HG03025 (cell line): ENCODE results near the gene CNNM4.

Experiments used
- ATAC-seq: cut with Tn5 transposase; IDR thresholded peaks from one replicate; pipeline ENCODE4 v1.9.1; 2021; ENCODE audit warnings: mild to moderate bottlenecking, moderate library complexity; ENCODE audit not compliant: unreplicated experiment, low FRiP score

The CNNM4 gene

DNA sequence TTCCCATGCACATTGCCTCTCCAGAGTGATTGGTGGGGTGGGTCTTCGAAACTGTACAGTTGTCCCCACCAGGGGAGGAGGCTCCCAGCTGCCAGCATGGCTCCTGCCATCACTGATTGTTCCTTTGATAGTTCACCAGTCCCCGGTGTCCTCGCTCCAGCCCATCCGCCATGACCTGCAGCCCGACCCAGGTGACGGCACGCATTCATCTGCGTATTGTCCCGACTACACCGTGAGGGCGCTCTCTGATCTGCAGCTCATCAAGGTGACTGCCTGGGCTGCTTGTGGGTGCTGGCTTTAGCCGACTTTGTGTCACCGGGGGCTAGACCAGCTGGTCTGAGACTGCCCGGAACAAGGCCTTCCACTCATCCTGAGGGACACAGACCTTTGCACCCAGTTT, 67.7 kb downstream of the CNNM4 start:
- ATAC-seq = no peak

DNA sequence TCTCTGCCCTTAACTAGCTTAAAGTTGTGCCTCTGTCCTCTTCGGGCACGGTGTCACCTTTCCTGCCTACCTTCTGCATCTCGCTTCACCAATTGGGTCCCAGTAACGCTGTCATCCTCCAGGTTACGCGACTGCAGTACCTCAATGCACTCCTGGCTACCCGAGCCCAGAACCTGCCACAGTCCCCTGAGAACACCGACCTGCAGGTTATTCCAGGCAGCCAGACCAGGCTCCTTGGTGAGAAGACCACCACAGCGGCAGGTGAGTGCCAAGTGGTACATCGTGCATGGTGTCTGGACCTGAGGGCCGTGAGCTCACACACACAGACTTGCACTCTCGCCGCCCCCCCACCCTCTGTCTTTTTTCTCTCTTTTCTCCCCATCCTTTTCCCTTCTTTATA, 68.2 kb downstream of the CNNM4 start:
- no peak for ATAC-seq

DNA sequence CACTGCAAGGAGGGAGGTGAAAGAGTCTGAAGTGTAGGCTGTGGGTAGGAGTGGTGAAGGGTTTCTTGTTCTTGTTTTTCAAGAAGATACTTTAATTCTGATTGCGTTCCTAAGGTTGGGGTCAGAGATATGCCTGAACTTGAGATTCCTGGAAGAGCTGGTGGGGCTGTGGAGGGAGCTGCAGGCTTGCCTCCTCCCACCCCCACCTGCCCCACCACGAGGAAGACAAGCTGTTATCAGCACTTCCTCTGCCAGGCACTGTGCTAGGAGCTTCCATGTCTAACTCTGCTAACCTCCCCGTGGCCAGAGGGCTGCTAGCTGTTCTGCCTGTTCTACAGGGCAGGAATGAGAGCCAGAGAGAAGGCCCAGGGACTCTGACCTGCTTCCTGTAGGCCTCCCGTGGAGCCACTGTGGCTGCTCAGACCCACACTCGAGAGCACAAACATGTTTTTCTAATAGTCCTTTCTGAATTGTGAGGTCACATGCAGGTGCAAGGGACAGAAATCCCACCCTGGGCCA, 69.4 kb downstream of the CNNM4 start:
- ATAC-seq = no peak

DNA sequence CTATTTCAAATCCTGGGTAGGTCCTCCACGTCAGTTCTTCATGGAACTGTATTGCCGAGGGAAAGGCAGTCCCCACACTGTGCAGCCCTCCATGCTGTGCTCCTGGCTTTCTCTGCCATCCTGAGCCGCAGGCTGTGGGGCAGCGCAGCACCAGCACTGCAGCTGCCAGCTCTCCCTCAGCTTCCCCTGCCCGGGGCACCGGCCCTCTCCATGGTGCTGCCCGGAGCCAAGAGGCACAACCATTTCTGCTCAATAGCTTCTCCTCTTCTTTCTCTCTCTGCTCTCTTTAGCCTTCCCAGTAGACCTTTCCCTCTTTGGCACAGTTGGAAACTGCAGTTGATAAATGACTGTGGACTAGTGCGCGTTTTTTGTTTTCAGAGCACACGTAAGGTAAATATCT, 71.0 kb downstream of the CNNM4 start:
- no peak for ATAC-seq

DNA sequence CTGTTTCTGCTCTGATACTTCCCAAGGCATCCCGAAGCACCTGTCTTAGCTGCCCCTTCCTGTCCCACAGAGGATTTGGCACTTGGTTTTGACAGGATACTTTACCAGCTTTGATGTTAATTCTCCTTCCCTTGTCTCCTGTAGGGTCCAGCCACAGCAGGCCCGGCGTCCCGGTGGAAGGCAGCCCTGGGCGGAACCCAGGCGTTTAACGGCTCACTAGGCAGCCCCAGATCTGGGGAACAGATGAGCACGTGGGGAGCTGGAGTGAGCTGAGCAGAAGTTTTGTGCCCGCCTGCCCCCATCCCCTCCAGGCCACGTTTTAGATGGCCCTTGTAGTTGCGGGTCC, 71.7 kb downstream of the CNNM4 start:
- ATAC-seq = no peak

DNA sequence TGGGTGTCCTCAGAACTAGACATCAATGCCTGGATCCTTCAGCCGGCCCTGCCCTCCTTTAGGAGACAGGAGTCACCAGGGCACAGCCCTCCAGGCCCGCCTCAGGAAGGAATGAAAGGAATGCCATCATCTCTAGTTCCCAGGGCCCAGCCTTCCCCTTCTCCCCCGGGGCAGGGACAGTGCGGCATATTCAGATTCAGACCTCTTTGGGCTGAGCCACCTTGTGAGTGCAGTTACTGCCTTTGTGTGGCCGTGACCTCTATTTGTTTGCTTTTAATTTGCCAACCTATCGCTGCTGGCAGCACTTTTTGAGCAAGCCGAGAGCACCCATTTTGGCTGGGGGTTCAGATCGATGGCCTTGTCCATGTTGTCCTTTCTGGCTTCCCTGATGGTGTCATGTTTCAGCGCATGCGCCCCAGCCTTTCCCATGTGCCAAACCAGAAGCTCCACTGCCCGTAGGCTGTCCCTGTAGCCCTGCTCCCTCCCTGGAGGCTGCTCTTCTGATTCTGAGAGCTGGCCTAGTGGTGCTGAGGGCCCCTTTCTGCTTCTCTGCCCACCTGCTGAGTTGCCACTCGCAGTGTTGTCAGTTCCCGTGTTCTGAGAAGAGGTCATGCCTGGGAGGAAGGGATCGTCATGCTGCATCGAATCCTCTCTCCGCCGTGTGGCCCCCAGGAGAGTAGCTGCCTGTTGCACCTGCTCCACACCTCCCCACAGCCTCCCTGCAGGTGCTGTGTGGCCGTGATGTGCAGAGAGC, 72.2 kb downstream of the CNNM4 start:
- no peak for ATAC-seq

DNA sequence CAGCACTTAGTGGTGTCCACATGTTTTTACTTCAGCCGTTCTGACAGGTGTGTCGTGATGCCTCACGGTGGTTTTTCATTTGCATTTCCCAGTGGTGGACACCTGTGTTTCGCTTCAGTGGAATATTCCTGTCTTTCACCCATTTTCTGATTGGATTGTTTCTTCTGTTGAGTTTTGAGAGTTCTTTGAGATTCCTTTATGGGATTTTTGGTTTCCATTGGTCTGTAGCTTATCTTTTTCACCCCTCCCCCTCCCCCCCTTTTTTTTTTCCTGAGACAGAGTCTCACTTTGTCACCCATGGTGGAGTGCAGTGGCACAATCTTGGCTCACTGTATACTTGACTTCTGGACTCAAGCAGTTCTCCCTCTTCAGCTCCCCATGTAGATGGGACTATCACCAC, 75.1 kb downstream of the CNNM4 start:
- ATAC-seq = no peak

DNA sequence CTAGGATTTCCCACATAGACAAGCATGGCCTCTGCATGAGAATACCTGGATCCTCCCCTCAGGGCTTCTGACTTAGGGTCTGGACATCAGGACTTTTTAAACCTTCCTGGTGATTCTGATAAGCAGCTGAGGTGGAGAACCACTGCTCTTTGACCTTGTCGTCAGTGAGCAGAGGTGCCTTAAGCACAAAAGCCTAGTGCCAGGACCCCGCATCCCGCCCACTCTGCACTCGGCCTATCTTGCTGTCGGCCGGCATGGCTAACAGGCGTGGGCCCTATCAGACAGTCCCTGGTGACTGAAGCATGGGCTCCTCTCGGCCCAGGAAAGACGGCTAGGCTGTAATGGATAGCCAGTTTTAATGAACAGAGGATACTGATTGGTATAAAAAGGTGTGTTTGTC, 76.9 kb downstream of the CNNM4 start:
- no peak for ATAC-seq

DNA sequence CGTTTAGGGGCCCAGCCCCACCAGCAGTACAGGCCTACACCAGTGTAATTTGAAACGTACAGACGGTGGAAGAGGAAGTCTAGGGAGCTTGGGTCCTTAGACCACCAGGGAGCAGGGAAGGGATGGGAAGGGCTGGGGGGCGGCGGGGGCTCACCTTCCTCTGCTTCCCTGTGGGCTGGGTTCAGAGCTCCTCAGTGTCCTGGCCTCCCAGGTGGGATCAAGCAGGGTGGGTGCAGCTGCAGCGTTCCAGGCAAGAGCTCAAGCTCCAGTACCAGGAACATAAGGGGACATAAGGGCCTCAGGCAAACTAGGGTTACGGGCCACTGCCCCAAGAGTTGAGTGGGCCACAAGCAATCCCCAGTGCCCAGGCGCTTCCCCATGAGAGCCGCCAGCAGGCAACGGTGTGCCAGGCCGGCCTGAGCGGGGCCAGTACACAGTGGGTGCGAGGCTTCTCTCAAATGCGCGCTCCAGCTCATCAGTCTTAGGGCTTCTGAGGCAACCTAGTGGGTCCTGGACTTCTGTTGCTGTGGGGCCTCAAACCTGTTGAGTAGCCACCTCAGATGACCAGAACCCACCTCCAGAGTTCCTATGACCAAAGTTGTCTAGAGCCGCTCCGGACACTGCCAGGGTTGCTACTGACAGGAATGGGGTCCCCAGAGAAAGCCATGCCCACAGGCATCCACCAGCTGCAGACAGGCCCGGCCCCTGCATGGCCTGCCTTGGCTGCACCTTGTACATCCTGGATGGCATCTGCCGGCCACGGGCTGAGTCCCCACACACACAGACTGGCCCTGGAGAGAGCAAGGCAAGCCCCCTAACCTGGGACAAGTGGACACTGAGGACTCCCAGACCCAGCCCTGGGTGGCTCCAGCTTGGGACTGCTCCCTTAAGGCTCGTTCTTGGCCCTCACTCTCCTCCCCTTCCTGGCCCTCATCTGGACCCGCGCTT, 77.9 kb downstream of the CNNM4 start:
- peak; percentile 7 for ATAC-seq

DNA sequence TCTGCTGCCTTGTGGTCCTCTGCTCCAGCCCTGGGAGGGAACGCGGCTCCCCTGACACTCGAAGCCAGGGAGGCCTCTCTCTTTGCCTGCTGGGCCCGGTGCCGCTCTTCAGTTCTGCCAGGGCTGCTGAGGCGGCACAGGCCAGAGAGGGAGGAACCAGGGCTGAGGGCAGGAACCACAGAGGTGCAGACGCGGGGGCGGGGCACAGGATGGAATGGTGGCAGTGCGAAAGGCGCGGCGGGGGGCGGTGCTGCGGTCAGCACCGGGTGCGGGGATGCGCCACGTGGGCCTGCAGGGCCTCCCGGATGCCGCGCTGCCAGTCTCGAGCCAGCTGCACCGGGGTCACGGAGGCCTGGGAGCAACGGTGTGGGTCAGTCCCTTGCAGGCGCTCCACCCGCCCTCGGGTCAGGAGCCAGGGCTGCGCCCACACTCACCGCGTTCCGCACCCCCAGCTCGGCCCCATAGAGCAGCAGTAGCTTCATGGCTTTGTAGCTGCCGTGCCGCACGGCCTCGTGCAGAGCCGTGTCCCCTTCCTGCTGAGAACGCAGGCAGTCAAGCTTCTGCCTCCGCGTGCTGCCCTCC, 78.7 kb downstream of the CNNM4 start:
- ATAC-seq = peak; percentile 52

DNA sequence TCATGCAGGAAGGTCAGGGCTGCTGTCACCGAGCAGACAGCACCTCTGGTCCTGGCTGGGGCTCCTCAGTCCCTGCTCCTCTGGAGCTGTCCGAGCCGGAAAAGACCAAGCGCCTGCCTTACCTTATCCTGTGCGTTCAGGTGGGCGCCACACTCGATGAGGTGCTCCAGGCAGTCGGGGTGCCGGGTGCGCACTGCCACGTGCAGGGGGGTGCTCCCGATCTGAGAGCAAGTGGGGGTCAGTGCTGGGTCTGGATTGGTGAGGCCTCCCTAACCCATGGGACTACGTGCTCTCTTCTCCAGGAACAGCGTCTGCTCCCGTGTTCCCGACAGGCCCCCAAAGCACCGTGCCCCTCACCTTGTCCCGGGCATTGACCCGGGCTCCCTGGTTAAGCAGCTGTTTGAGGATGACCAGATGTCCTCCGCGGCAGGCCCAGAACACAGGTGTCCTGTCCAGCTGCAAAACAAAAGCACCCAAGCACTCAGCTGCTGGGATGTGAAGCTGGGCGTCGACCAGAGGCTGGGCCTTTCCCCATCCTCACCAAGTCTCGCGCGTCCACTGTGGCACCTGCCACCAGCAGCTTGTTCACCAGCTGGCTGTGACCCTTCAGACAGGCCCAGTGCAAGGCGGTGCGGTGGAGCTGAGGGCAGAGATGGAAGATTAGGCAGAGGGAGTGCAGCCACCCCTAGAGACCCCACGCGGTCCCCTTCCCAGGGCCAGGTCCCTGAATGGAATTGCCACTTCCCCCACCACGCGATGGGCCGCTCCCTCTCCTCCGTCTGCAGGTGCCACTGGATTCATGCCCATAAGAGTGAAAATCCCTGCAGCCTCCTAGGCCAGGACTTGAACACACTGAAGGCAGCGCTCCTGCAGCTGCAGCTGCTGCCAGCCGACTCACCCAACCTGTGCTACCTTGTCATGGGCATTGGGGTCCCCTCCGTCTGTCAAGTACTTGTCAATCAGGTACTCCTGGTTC, 79.5 kb downstream of the CNNM4 start:
- peak; percentile 4 for ATAC-seq

DNA sequence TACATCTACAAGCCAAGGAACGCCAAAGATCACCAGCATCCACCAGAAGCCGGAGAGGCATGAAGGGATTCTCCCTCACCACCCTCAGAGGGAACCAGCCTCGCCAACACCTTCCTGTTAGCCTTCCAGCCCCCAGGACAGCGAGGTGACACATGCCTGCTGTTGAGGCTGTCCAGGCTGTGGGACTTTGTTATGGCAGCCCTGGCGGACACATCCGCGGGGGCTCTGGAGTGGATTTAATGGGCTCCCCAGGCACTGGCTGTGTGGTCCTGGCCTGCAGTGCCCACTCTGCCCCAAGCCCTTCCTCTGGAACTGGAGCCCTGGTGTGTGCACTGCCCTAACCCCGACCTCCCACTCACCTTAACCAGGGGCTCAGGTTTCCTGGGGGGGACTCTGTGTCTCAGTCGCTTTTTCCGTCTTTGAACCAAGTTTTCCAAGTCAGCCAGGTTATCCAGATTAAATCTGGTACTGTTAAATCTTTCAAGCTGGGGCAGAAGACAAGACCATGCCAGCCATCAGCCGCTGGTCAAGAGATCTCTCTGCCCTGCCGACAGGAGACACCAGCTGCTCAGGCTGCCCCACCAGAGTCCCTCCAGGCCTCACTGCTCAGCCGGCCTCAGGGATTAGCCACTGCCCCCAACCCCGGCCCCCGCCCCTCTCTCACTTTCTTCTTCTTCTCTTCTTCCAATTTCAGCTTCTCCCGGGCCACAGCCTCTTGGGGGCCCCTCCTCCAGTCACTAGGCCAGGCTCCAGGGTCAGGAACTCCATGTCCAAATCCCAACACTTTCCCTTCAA, 81.2 kb downstream of the CNNM4 start:
- ATAC-seq = no peak

DNA sequence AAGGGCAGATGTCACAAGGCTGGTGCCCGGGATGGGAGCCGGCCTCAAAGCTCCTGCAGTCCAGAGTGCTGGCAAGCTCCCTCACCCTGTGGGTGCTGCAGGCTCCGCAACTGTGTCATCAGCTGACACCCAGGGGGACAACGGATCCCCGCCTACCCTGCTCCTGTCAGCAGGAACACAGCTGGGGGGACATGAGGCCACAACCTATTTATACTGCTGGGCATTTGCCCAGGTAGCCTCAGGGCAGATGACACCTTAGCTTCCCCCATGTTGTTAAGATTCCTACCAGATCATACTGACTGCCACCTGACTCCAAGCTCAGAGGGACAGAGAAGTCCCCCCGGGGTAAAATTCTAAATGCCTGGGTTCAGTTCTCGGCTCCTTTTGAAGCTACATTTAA, 81.9 kb downstream of the CNNM4 start:
- ATAC-seq = no peak

DNA sequence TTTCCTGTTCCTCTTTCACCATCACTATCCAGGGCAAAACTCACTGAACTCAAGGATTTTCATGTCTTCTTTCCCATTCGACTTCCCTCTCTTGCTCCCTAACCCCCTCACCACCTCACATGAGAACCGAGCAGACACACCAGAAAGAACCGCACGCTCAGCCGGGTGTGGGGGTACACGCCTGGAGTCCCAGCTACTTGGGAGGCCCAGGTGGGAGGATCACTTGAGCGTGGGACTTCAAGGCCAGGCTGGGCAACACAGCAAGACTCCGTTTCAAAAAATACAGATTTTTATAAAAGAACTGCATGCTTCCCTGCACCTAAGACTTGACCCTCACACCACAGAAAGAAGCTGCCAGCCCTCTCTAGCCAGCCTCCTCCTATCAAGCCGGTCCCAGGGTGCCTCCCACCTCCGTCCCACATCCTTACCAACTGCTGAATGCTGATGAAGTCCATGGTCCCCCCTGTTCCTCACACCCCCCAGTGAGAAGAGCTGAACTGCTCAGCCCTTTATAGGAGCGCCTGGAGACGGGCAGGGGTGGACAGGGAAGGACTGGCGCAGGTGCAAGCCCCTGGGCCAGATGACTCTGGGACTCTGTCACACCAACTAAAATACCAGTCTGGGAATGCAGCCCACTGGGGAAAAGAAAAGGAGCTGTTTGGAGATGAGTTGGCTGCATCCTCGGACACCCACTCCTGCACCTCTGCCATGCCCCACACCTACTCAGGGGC, 83.0 kb downstream of the CNNM4 start, which contains the start of gene ANKRD23:
TSS of gene ANKRD23 (minus strand) at position 484 of the 731 bp plus-strand sequence. CDS start at position 455, 29 bp downstream.
- ATAC-seq = no peak

DNA sequence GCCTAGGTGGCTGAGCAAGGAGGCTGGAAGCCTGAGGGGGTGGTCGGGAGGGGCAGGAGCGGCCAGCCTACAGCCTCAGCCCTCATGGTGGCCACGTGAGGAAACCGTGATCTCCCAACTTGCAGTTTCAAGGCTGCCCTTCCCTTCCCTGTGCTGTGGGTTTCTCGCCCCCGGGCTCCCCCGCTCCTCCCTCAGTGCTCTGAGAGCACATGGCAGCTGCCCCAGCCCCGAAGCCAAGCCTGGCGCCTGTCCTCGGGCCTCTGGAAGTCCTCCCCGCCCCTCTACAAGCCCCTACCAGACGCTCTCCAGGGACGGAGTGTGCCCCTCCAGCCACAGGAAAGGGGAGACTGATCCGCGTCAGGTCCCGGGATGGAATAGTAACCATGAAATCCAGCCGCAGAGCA, 83.7 kb downstream of the CNNM4 start:
- no peak for ATAC-seq

DNA sequence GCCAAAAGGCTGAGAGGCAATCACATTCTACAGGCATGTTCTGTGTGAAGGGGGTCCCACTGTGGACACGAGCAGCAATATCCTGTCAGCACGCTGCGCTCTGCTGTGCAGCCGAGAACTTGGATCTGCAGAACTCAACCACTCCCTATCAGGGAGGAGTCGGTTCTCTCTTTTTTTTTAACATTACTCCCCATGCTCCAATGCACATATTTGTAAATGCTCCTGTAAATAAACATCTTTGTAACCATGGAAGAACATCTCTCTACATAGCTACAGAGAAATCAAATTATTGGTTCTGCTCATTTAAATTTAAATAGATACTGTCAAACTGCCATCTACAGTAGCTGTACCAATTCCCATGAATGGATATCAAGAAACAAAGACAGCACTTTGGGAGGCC, 86.1 kb downstream of the CNNM4 start:
- no peak for ATAC-seq

DNA sequence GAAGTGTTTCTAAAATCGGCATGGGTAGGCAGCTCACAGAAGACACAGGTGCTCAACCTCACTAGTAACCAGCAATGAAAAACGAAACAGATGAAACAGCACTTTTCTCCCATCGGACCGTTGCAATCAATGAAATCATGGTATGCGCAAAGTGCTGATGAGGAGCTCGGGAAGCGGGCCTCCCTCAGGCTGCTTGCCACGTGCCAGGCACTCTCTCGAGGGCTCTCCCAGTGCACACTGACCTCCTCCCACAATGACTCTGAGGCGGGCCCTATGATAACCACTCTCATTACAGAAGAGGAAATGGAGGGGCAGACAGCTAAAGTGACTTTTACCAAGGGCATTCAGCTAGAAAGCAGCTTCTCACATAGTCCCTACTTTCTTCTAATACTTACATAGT, 86.9 kb downstream of the CNNM4 start:
- no peak for ATAC-seq

DNA sequence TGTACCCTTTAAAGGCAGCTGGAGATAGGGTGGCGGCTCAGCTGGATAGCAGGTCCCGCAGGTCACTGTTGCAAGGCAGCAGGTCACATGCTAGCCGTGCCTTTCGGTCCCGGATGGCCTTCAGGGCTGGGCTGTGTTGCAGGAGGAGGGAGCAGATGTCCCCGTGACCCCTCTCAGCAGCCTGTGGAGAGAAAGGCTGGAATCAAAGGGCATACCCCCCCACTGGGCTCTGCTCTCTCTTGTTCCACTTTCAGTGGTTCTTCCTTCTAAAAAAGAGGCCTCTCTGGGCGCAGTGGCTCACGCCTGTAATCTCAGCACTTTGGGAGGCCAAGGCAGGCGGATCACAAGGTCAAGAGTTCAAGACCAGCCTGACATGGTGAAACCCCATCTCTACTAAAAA, 87.6 kb downstream of the CNNM4 start:
- no peak for ATAC-seq

DNA sequence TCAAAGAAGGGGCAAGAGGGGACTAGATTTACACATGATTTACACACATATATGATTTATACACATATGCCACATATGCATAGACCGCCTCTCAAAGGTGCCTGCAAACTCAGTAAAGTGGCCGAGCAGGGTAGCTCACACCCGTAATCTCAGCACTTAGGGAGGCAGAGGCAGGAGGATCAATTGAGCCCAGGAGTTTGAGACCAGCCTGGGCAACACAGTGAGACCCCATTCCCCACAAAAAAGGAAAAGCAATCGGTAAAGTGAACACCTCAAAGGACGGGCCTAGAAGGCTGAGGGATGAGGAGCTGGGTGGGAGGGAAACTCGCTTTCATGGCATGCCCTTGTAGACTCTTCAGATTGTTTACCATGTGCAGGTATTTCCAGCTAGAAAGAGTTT, 92.0 kb downstream of the CNNM4 start:
- no peak for ATAC-seq
